Germinal center (tissue), 1 donor: Measurements from ENCODE around the gene GMIP.

Experiments used
- DNase-seq: peaks from one replicate; pipeline ENCODE4 v3.0.0; 2012; ENCODE audit warnings: mixed read lengths, low spot score

The GMIP gene

DNA sequence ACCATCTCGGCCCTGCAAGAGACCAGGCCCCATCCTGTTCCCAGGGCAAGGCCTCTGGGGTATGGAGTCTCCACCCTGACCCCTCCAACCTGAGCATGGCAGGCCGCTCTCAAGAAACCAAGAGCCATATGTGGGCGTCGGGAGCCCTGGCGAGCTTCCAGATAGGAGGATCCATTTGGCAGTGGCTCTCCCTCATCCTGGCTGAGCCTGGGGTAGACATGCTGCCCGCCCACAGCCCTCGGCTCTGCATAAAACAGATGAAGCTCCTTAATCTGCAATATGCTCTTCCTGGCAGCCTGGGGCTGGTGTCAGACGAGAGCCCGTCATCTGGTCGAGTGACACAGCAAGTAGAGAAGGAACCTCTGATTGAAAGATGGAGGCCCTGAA is 13.9 kb upstream of the GMIP start:
- no peak for DNase-seq

DNA sequence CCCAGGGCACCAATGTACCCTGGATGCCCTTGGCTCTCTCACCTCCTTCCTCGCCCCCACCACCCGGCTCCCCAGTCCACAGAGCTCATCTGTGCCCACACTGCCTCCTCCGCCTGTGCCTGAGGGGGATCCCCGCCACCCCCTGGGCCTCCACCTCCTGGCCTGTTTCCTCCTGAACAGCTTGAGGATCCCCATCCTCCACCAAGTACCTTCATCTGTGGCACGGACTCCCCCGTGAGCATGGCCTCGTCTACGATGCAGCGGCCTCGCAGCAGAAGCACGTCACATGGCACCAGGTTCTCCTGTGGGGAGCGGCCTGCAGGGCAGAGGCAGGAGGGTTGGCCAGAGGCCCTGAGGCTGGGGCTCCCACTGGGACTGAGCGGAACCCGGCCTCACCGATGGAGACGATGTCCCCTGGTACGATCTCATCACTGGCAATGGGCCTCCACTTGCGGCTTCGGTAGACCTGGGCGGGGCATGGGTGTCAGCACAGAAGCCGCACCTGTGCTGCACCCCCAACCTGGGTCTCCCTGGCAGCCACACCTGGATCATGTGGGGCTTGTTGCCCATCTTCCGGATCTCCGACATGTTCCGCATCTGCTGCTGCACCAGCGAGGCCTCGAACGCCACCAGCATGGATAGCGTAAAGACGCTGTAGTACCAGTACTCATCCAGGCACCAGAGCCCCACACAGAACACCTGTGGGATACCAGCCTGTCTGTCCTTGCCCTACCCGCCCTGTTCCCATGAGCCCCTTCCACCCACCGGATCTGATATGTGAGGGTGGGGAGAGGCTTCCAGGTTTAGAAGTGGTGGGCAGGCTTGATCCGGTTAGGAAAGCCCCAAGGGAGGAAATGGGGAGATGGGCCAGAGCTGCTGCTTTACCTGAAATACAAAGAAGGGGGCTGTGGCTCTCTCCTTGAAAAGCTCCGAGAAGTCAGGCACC is 13.3 kb upstream of the GMIP start:
- no peak for DNase-seq

DNA sequence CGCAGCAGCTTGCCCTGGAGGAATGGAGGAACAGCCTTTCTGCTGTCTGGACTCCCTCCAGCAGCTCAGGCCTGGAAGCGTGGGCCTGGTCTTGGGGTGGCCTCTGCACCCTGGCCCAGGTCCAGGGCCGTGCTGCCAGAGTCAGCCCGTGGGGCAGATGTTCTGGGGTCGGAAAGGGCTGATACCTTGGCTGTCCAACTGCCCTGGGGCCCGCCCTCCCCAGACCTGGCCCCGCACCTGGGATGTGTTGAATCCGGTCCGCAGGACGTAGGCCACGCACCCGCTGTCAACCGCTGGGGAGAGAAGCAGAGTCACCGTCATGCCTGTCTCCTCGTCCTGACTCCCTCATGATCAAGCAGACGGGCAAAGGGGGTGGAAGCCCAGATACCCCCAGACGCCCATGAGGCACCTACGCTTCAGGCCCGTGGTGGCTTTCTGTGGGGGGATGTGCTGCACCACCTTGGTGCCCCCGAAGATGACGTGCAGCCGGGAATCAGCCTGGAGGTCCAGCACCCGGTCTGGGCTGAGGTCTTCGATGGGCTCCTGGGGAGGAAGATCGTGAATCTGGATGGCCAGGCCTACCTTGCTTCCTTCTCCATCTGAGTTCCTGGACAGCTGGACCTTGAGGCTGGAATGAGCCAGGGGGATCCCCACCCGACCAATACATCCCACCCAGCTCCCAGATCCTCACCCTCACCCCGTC is 12.3 kb upstream of the GMIP start:
- DNase-seq = no peak

DNA sequence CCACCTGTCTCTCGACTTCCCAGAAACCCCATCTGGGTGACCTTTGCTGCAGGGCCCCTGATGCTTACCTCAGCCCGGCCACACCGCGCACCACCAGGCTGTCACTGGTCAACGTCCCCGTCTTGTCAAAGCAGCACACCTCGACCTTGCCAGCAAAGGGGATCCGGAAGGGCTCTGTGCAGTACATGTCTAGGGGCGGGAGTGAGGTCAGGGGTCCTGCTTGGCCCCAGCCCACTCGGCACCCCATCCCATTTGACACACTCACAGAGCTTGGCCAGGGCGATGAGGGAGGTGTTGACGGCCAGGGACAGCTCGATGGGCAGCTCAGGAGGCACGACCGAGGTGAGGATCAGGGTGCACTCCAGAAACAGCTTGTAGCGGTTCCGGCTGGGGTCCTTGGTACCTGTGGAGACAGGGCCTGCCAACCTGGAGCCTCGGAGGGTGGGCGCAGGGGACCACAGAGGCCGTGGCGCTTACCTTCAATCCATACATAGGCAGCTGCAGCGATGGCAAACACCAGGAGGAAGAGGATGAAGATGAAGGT is 11.7 kb upstream of the GMIP start:
- no peak for DNase-seq

DNA sequence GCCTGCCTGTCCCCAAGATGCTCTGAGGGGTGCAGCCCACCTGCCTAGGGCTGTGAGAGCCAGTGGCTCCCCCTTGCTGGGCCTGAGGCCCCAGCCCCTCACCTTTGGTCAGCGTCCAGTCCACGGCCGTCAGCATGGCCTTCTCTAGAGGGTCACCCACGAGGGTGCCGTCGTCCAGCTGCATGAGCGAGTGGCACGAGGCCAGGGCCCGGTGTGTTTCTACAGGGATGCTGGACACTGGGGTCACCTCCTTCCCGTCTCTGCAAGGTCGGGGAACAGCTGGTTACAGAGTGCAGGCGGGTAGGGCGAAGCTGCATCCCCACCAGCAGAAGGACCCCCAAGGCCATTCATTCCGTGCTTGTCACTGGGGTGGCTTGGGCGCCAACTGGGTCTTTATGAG is 11.0 kb upstream of the GMIP start:
- DNase-seq = no peak

DNA sequence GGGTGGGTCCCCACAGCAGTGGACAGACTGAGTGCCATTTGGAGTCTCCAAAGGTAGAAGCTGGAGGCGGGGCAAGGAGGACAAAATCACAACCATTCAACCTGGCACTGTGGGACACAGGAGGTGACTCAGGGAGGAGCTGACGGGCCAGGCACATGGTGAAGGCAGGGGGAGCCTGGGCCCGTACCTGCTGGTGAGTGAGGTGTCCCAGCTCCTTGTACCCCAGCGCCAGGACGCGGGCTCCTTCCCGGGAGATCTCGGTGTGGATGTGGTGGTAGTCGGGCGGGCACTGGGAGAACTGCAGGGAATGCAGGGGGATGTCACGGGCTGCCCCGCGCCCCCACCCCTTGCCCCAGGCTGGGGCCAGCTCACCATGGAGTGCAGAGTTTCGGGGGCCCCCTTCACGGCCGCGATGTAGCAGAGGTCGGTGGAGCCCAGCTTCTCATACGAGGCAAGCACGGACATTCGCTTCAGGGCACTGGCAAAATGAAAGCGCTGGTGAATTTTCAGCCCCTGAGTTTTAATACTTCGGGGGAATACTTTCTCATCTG is 10.2 kb upstream of the GMIP start:
- DNase-seq = no peak

DNA sequence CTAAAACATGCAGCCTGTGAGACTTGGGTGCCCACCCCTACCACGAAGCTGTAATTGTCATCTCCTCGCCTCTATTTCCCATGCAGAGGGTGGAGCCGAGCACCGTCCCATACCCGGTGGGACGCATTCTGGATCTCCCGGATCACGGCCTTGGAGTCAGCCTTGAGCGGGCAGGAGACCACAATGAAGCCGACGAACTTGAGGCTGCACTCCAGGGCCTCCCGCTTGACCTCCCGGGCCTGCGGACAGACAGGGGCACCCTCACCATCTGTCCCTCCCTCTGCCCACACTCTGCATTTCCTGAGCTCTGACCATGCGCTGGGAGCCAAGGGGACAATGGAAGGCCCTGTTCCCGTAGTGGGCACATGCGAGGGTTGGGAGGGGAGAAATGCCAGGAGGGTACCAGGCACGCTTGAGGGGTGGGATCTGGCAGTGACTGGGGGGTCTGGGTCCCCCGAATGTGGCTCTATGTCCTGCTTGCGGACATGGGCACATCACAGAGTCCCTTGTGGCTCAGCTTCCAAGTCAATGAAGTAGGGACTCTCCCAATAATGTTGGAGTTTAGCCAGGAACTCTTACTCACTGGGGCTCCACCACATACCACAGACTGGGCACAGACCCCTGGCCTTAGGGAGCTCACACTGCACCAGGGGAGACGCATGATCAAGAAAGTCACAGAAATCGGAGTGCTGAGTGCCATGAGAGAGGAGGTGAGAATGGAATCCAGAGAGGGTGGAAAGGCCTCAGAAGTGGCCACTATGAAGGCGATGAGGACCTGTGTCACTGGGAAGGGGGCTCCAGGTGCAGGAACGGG is 9.2 kb upstream of the GMIP start:
- no peak for DNase-seq

DNA sequence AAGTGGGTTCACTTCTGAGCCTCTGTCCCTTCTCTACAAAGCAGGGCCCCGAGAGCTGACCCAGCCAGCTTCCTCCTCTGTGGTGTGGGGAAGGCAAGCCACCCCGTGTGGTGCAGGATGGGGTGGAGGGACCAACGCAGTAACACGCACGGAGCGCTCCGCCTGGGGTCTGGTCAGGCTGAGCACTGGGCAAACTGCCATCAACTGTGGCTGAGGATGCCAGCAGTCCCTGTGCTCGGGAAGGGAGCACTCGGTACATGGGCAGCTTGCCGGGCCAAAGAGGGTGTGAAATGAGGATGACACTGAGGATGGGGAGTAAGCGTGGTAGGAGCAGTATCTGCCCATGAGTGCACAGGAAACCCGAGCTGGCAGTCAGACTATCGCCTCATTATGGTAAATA is 7.6 kb upstream of the GMIP start:
- no peak for DNase-seq

DNA sequence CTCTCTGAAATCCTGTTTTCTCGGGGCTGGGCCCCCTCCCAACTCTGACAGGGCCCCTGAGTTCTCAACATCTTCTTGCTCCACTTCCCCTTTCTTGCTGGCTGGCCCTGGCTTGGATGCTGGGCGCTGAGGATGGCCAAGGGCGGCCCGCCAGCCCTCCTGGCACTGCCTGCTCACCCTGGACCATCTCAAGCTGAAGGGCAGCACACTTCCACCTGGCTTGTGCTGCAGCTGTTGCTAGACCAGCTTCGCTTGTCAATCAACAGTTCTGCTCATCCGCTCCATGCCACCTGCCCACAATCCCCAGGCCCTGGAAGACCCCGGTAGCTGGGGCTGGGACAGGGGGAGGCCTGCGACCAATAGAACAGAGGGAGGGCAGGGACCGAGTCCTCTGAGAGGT is 6.9 kb upstream of the GMIP start:
- DNase-seq = no peak

DNA sequence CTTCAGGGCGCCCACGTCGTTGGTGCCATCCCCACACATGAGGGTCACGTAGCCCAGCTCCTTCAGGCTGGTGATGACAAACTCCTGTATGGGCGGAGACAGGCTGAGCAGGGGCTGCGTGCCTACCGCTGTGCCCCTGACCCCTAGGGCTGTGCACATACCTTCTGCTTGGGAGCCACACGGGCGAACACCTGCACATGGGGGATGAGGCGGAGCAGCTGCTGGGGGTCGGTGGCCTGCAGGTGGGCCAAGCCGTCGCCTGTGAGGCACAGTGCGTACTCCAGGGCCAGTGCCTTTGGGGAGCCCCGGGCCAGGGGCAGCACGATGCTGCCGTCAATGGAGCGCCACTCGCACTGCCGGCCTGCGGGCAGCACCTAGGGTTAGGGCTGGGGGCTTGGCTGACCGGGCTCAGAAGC is 6.1 kb upstream of the GMIP start:
- no peak for DNase-seq

DNA sequence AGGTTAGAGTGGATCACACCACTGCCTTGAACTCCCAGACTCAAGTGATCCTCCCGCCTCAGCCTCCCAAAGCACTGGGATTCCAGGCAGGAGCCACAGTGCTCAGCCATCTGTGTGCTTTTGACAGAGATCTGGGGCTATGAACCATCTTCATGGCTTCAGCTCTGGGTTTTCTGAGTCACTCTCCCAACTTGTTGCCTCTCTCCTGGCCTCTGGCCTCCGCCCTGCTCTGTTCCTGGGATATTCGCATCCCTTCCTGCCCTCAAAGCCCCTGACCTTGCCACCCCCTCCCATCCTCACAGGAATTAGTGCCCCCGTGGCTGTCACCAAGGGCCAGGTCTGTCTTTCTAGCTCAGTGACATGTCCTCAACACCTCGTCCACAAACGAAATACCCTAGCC is 5.7 kb upstream of the GMIP start:
- no peak for DNase-seq

DNA sequence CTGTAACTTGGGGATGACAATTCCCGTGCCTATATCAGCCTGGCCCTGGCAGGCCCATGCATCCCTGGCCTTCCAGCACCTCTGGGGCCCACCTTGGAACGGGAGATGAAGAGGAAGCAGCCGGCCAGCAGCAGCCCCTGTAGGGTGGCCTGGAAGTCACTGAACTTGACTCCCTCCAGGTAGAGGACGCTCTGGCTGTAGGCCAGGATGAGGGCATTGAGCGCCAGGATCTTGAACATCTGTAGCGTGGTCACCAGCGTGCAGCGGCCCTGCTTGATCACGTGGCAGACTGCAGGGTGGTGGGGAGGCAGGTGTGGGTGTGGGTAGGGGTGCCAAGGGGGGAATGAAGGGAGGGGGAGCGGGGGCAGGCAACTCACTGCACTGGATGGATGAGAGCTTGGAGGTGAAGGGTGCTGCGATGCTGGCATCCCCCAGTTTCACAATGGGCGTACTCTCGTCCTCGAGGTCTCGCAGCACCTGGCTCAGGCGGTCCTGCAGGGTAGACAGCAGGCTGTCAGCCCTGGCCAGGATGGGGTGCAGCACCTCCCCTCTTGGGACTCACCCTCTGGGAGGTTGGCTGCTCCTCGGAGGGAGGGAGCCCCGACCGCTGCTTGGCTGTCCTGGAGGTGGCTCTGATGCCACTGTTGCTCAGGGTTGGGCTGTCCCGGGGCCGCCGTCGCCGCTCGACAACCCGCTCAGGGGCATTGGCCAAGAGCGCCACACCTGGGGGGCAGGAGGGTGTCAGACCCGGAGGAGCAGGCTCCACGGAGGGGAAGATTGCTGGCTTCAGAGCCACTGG is 3.8 kb upstream of the GMIP start:
- no peak for DNase-seq

DNA sequence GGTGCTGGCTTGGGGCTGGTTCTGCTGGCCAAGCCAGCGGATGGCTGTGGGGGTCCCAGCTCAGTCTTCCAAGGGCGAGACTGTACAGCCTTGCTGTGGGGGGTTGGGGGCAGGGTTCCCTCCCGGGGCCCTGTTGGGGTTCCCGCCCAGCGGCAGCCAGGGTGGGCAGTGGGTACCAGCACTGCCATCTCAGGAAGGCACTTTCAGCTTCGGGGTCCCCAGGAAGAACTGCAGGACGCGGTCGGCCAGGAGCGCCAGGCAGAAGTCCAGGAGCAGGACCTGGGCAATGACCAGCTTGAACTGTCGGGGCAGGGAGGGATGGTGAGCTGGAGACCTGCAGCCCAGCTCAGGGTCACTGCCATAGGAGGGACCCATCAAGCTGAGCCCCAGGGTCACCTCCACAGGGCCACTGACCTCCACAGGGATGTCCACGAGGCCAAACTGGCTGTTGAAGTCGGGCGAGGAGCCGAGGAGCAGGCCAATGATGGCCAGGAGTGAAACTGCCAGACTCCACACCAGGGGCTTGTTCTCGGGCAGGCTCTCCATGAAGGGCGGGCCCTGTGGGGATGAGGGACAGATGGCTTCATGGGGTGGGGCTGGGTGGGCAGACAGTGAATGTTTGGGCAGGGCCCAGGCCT is 1.9 kb upstream of the GMIP start:
- DNase-seq = no peak

DNA sequence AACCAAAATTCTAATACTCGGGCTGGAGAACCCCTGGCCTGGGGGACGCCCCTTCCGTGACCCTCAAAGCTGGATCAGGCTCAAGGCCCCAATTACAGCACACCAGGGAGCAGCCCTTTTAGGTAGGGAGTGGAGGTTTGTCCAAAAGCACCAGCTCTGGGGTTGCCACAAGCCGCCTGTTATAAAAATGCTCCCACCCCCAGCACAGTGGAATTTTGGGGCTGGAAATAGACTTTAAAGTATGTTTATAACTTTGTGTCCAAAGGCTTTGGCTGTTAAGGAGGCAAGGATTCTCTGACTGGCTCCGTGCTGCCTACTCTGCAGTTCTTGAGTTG is 564 bp upstream of the GMIP start:
- DNase-seq = no peak

DNA sequence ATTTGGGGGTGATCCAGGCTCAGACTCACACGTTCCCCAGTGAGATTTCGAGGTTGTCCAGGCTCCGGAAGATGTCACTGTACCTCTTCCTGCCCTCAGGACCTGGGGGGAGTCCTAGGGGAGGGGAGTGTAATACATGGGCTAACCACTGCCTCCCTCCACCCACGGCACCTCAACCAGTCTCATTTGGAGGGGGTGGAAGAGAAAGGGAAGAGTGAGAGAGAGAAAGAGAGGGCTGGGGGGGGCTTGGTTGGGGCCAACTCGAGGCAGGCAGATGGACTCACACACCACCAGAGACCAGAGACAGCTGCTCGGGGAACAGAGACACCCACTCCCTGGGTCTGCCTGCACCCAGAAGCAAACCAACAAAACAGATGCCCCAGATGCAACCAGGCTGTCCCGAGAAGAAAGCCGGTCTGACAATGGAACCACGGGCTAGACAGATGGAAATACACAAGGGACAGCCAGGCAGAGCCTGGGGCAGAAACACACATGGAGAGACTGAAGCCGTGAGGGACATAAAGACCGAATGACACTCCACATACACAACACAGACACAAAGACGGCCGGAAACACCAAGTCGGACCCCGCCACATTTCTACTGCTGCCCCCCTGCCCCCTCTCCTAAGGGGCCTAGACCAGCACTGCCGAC is 825 bp downstream of the GMIP start:
- DNase-seq = peak; percentile 30

DNA sequence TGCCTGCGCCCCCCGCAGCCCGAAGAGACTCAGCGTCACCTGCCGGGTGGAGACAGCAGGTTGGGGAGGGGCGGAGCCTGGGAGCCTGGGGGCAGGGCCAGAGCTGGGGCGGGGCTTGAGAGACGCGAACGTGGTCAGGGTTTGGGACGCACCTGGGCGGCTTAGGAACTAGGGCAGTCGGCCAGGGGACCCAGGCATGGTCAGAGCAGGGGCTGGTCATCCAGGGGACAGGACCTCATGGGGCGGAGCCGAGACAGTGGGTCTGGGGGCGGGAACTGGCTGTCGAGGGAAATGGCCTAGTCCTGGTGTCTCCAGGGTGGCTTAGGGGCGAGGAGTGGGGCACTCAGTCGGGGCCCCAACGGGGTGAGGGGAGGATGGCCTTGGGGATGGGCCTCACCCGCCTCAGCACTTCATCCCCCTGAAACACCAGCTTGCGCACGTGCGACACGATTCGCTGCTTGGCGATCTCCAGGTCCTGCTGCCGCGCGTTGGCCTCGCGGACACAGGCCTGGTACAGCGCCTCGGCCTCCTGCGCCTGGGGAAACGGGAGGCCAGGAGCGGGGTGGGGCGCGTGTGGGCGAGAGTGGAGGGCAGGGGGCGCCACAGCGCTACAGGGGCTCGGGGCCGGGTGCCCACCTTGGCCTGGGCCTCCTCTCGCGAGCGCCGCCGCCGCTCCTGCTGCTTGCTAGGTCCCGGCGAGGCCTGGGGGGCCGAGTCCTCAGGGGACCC is 5.8 kb downstream of the GMIP start:
- no peak for DNase-seq

DNA sequence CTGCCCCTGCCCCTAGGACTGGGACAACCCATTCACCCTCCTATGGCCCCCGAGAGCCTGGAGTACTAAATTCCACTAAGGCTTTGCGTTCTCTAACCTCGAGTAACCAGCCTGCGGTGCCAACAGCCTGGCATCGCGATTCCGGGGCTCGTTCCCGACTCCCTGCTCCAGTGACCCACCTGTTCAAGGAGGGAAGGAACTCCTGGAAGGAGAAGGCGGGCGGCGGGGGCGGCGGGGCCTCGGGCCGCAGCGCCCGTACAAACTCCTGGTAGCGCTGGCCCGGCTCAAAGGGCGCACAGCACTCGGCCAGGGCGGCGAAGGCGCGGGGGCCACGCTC is 6.3 kb downstream of the GMIP start:
- DNase-seq = no peak

DNA sequence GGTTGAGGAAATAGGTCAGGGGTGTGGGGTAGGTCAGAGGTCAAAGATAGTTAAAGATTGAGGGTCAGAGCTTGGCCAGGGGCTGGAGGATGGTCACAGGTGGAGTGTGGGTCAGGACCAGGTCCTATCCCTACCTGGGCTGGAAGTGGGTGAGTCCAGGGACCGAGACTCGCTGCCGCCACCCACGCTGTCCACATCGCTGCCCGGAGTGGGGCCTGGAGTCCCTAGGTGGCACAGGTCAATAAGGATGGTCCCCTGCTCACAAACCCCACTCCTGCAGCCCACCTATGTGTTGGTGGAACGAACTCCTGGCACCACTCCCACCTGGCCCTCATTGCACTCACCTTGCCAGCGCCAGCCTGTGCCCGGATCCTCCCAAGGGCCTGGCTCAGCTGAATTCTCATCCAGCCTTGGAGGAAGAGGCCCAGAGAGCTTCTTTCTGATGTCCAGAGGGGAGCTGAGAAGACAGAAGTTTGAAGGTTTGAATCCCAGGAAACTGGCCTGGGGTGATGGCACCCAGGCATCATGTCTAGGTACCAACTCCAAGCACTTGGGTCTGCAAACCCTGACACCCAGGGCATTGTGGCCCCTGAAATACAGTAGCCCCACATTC is 6.8 kb downstream of the GMIP start:
- no peak for DNase-seq

DNA sequence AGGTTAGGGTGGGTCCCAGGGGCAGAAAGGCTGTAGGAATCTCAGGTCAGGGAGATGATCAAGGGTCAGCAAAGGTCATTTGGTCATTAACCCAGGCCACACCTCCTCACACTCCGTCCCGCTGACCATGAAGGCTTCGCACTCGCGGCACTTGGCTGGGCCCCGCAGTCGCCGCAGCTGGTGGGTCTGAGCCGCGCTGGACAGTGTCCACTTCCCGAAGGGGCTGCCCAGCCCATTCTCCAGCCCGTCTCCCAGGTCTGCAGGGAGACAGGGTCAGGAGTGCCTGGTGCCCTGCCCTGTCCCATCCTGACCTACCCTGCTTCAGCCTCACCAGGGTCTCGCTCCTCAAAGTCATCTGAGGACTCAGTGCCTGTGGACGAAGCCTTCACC is 8.1 kb downstream of the GMIP start:
- no peak for DNase-seq
